Measurements from ENCODE around the gene LAPTM4A.

LAPTM4A gene

DNA sequence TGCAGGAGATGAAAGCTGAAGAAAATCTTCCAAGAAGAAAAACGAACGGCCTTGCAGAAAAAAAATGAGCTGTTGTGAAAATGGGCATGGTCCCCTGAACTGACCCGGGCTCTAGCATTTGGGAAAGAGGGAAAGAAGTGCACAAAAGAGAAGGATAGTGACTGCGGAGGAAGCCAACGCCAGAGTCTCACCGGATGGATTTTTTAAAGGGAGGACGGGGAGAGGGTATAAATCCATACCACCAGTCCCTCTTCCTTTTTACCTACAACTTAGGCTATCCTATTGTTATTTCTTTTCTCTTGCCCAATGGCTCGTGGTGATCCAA lies 62.1 kb downstream of the LAPTM4A start:
- TF ChIP-seq, protein P1, sequence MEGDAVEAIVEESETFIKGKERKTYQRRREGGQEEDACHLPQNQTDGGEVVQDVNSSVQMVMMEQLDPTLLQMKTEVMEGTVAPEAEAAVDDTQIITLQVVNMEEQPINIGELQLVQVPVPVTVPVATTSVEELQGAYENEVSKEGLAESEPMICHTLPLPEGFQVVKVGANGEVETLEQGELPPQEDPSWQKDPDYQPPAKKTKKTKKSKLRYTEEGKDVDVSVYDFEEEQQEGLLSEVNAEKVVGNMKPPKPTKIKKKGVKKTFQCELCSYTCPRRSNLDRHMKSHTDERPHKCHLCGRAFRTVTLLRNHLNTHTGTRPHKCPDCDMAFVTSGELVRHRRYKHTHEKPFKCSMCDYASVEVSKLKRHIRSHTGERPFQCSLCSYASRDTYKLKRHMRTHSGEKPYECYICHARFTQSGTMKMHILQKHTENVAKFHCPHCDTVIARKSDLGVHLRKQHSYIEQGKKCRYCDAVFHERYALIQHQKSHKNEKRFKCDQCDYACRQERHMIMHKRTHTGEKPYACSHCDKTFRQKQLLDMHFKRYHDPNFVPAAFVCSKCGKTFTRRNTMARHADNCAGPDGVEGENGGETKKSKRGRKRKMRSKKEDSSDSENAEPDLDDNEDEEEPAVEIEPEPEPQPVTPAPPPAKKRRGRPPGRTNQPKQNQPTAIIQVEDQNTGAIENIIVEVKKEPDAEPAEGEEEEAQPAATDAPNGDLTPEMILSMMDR (conservative IDR thresholded peaks at IDR 0.05; ENCODE audit: low read length), result no peak
- DNase-seq (ENCODE audit: low read depth), result no peak
- peak overlapping the region; percentile 86 for H3K4me3 ChIP-seq (ENCODE audit: low read length)

DNA sequence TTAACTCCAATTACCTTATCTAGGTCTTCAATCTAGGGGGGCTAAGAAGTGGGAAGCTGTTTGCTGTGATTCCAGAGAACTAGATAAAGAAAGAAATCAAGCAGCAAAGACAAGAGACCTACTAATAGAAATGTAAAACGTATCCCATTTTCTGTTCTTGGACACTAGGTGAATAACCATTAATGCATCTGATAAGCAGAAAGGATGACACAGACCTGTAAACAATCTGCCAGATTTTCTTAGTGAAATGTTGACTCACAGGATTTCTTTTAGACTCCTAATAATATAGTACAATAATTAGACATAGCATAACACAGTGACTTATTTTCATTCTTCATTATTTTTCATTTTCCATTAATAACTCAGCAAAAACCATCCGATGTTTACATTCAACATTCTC lies 62.8 kb downstream of the LAPTM4A start:
- peak overlapping the region; percentile 86 for H3K4me3 ChIP-seq (ENCODE audit: low read length)
- no peak for DNase-seq (ENCODE audit: low read depth)
- TF ChIP-seq, protein P1 (conservative IDR thresholded peaks at IDR 0.05; ENCODE audit: low read length), result no peak

DNA sequence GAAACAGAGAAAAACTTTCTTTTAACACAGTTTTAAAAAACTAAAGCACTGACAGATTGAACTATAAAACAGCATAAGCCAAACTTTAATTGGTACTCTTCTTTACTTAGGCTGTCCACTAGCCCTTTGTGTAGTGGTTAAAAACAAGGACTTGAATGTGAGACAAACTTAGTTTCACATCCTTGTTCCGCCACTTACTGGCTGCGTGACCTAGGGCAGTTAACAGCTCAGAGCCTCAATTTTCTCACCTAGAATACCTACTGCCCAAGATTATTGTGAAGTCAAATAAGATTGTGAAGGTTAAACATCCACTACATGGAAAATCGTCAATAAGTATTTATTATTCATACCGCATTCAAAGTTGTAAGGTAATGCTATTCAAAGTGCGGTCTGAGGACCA lies 63.5 kb downstream of the LAPTM4A start:
- DNase-seq (ENCODE audit: low read depth), result no peak
- no peak overlapping the region for H3K4me3 ChIP-seq (ENCODE audit: low read length)
- TF ChIP-seq, protein P1 (conservative IDR thresholded peaks at IDR 0.05; ENCODE audit: low read length), result no peak
